Liver (tissue), 9 donors: ENCODE data around the gene RNF25. TPM values are rescaled to one million over a fixed set of nuclear protein-coding genes. Genes with fewer than 3 reads are reported as not detected.

Experiments
- DNase-seq: peaks from one replicate; pipeline ENCODE4 v3.0.0-alpha.2; 2017; ENCODE audit warnings: low spot score
- H3K27ac ChIP-seq, 2 donors: one replicate each; pipeline ENCODE4 v1.7.0; 2013; ENCODE audit warnings: inconsistent platforms in 2 of 2, low read length in 2 of 2, control low read depth in 1 of 2, low read depth in 1 of 2, mild to moderate bottlenecking in 1 of 2
- H3K27me3 ChIP-seq, 4 donors: one replicate each; pipeline versions ENCODE4 v1.6.1 to v1.7.0; 2013; ENCODE audit warnings: low read length in 3 of 4, inconsistent platforms in 1 of 4, mild to moderate bottlenecking in 1 of 4, moderate library complexity in 1 of 4; ENCODE audit not compliant: control insufficient read depth in 4 of 4, insufficient read depth in 4 of 4
- H3K36me3 ChIP-seq, 4 donors: one replicate each; pipeline versions ENCODE4 v1.6.1 to v1.7.0; 2013; ENCODE audit warnings: low read length in 3 of 4, mild to moderate bottlenecking in 3 of 4, low read depth in 1 of 4, moderate library complexity in 1 of 4; ENCODE audit not compliant: control insufficient read depth in 4 of 4, insufficient read depth in 3 of 4
- H3K4me1 ChIP-seq, 4 donors: one replicate each; pipeline versions ENCODE4 v1.6.1 to v1.7.0; 2013; ENCODE audit warnings: low read length in 3 of 4, mild to moderate bottlenecking in 3 of 4, moderate library complexity in 1 of 4; ENCODE audit not compliant: control insufficient read depth in 4 of 4, insufficient read depth in 4 of 4
- H3K4me3 ChIP-seq, 3 donors: one replicate each; pipeline versions ENCODE4 v1.6.1 to v1.7.0; 2013; ENCODE audit warnings: low read length in 3 of 3, control low read depth in 1 of 3, low read depth in 1 of 3, mild to moderate bottlenecking in 1 of 3
- H3K9ac ChIP-seq, 2 donors: one replicate each; pipeline ENCODE4 v1.7.0; 2013; ENCODE audit warnings: low read length in 2 of 2, mild to moderate bottlenecking in 2 of 2, moderate library complexity in 2 of 2, control low read depth in 1 of 2, low read depth in 1 of 2
- H3K9me3 ChIP-seq, 4 donors: one replicate each; pipeline versions ENCODE4 v1.6.1 to v1.7.0; 2013; ENCODE audit warnings: low read length in 3 of 4; ENCODE audit not compliant: control insufficient read depth in 4 of 4
- ATF3 ChIP-seq: IDR thresholded peaks from 2 replicates; pipeline ENCODE4 v1.6.1; 2016; ENCODE audit warnings: antibody characterized with exemption
- CTCF ChIP-seq: fragments of 150-350 bp; IDR thresholded peaks from 2 replicates; pipeline ENCODE4 v1.5.1; 2017; ENCODE audit warnings: improper control_type of control experiment, low read depth, low read length; ENCODE audit not compliant: missing input control
- EGR1 ChIP-seq, 2 donors: IDR thresholded peaks; 2 replicates each; pipeline ENCODE4 v1.6.1; 2016 to 2018; ENCODE audit warnings: antibody characterized with exemption in 2 of 2, low read depth in 2 of 2
- FOXA1 ChIP-seq: IDR thresholded peaks from 2 replicates; pipeline ENCODE4 v1.6.1; 2016; ENCODE audit warnings: antibody characterized with exemption
- FOXA2 ChIP-seq: IDR thresholded peaks from 2 replicates; pipeline ENCODE4 v1.6.1; 2016; ENCODE audit warnings: antibody characterized with exemption
- GABPA ChIP-seq, 2 donors: IDR thresholded peaks in 1 of 2; conservative IDR thresholded peaks in 1 of 2; 2 replicates each; pipeline ENCODE4 v1.6.1; 2016; ENCODE audit warnings: antibody characterized with exemption in 2 of 2, mild to moderate bottlenecking in 1 of 2, moderate library complexity in 1 of 2
- HNF4A ChIP-seq, 2 donors: conservative IDR thresholded peaks; 2 replicates each; pipeline ENCODE4 v1.6.1; 2016; ENCODE audit warnings: antibody characterized with exemption in 2 of 2, mild to moderate bottlenecking in 2 of 2
- HNF4G ChIP-seq: IDR thresholded peaks from 2 replicates; pipeline ENCODE4 v1.6.1; 2016; ENCODE audit warnings: antibody characterized with exemption
- JUND ChIP-seq, 2 donors: IDR thresholded peaks; 2 replicates each; pipeline ENCODE4 v1.6.1; 2016; ENCODE audit warnings: antibody characterized with exemption in 2 of 2
- MAX ChIP-seq: IDR thresholded peaks from 2 replicates; pipeline ENCODE4 v1.6.1; 2016; ENCODE audit warnings: antibody characterized with exemption
- NR2F2 ChIP-seq: IDR thresholded peaks from 2 replicates; pipeline ENCODE4 v1.6.1; 2016; ENCODE audit warnings: antibody characterized with exemption
- RAD21 ChIP-seq, 2 donors: IDR thresholded peaks; 2 replicates each; pipeline ENCODE4 v1.6.1; 2016; ENCODE audit warnings: antibody characterized with exemption in 2 of 2, mild to moderate bottlenecking in 2 of 2
- REST ChIP-seq: IDR thresholded peaks from 2 replicates; pipeline ENCODE4 v1.6.1; 2016; ENCODE audit warnings: antibody characterized with exemption, mild to moderate bottlenecking
- RXRA ChIP-seq, 2 donors: IDR thresholded peaks; 2 replicates each; pipeline ENCODE4 v1.6.1; 2017 to 2018; ENCODE audit warnings: antibody characterized with exemption in 2 of 2, mild to moderate bottlenecking in 1 of 2
- SP1 ChIP-seq: IDR thresholded peaks from 2 replicates; pipeline ENCODE4 v1.6.1; 2018; ENCODE audit warnings: antibody characterized with exemption, mild to moderate bottlenecking
- TAF1 ChIP-seq: conservative IDR thresholded peaks from 2 replicates; pipeline ENCODE4 v1.6.1; 2016; ENCODE audit warnings: antibody characterized with exemption, mild to moderate bottlenecking
- YY1 ChIP-seq: IDR thresholded peaks from 2 replicates; pipeline ENCODE4 v1.6.1; 2016; ENCODE audit warnings: antibody characterized with exemption, mild to moderate bottlenecking
- ZBTB33 ChIP-seq: IDR thresholded peaks from 2 replicates; pipeline ENCODE4 v1.6.1; 2016; ENCODE audit warnings: antibody characterized with exemption
- WGBS: extraction: QIAGEN DNeasy Blood & Tissue Kit; methylation state at CpG from one replicate; pipeline ENCODE4 v1.1.7; 2013; 5-methylcytosine and 5-hydroxymethylcytosine counted together
- polyA plus RNA-seq, 2 donors: library from polyadenylated mRNA; stranded (reverse) in 1 of 2; unstranded in 1 of 2; fragments of 200-250 nt in 1 of 2; fragments of >200 nt in 1 of 2; fragmentation: Nextera tagmentation in 1 of 2; extraction: Ambion mirVana in 1 of 2; gene quantifications; one replicate each; pipeline versions ENCODE4 v1.2.1 to v1.2.3, GENCODE V29; 2013 to 2015
- total RNA-seq, 2 donors: library from RNA; depleted of rRNA; stranded (reverse); fragments of >200 nt; gene quantifications; one replicate each; pipeline ENCODE4 v1.2.3, GENCODE V29; 2014
- donor health status: healthy.
- donor health status: healthy.
- donor health status: healthy.
- donor health status: healthy.
- donor health status: healthy.

Gene RNF25
- total and polyA plus RNA-seq, 4 donors = 3.3 to 14.0 (median 7.4) TPM

GRCh38 chr2:218622606-218623365 is 49.0 kb downstream of the RNF25 start:
- WGBS = 68% methylated on average over 7 of the region's 7 CpGs

More at GRCh38 chr2:218622606-218623365, 49.0 kb downstream of the RNF25 start:
- Histone ChIP-seq H3K36me3 (no peaks in the 10 kb centered on the region), H3K27ac (no peak overlapping the region), H3K27me3 (no peaks in the 10 kb centered on the region), H3K9ac (no peak overlapping the region), H3K9me3 (no peaks in the 10 kb centered on the region), H3K4me1 (no peaks in the 10 kb centered on the region), H3K4me3 (no peak overlapping the region)
- no peak for DNase-seq
- TF ChIP-seq NR2F2 = no peak
- TF ChIP-seq YY1 = no peak
- TF ChIP-seq ATF3 = no peak
- TF ChIP-seq SP1 = no peak
- TF ChIP-seq FOXA1 = no peak
- TF ChIP-seq JUND (IDR thresholded peaks at IDR 0.05) = no peak
- TF ChIP-seq HNF4A (conservative IDR thresholded peaks at IDR 0.05) = no peak
- no peak for TF ChIP-seq ZBTB33
- TF ChIP-seq EGR1 (IDR thresholded peaks at IDR 0.05; ENCODE audit: low read depth in 2 of 2) = no peak
- no peak for TF ChIP-seq TAF1
- TF ChIP-seq RXRA (IDR thresholded peaks at IDR 0.05) = no peak
- no peak for TF ChIP-seq CTCF
- TF ChIP-seq RAD21 (IDR thresholded peaks at IDR 0.05) = no peak
- no peak for TF ChIP-seq MAX
- no peak for TF ChIP-seq GABPA (IDR thresholded peaks at IDR 0.05 in 1 of 2, conservative IDR thresholded peaks at IDR 0.05 in 1 of 2)
- no peak for TF ChIP-seq REST
- TF ChIP-seq HNF4G = no peak
- TF ChIP-seq FOXA2 = no peak
